CD4-positive, alpha-beta T cell (primary cell): ENCODE measurements around the gene PLXNA2. TPM values are rescaled to one million over a fixed set of nuclear protein-coding genes. Genes with fewer than 3 reads are reported as not detected.

Source experiments
- ATAC-seq: fragments of 200-7000 bp; cut with Tn5 transposase; one replicate; pipeline ENCODE4 v1.10.0; 2022; ENCODE audit warnings: mild to moderate bottlenecking; ENCODE audit not compliant: poor library complexity
- CTCF ChIA-PET: fragments of 350-600 bp; sonication (Branson Sonifier 250); formaldehyde crosslinking; loops from one replicate; lab custom pipeline; 2021; ENCODE audit warnings: antibody characterized with exemption, inconsistent platforms; lab: Charles Lee
- POLR2A ChIA-PET: fragments of 350-600 bp; sonication (Branson Sonifier 250); formaldehyde crosslinking; loops from one replicate; lab custom pipeline; 2021; ENCODE audit warnings: antibody characterized with exemption, inconsistent platforms; lab: Charles Lee
- DNase-seq, 14 experiments: peaks; one replicate each; pipeline ENCODE4 v3.0.0-alpha.2; 2013 to 2020; ENCODE audit warnings: mixed read lengths in 2 of 14
- H3K27ac ChIP-seq, 2 donors: one replicate each; pipeline versions ENCODE4 v1.5.1 to v1.7.0; 2013; ENCODE audit warnings: low read length in 2 of 2, low read depth in 1 of 2, mild to moderate bottlenecking in 1 of 2
- H3K27me3 ChIP-seq, 2 experiments: 1 replicate in 1 of 2; 2 replicates in 1 of 2; pipeline versions ENCODE4 v1.6.1 to v1.7.0; 2013; ENCODE audit warnings: low read length in 2 of 2, control low read depth in 1 of 2, mild to moderate bottlenecking in 1 of 2, moderate library complexity in 1 of 2; ENCODE audit not compliant: insufficient read depth in 2 of 2, control insufficient read depth in 1 of 2
- H3K36me3 ChIP-seq: one replicate; pipeline ENCODE4 v1.6.1; 2013; ENCODE audit warnings: low read length, control low read depth; ENCODE audit not compliant: insufficient read depth
- H3K4me1 ChIP-seq: one replicate; pipeline ENCODE4 v1.6.1; 2013; ENCODE audit warnings: low read length, control low read depth; ENCODE audit not compliant: insufficient read depth
- H3K4me3 ChIP-seq: one replicate; pipeline ENCODE4 v1.5.1; 2013; ENCODE audit warnings: mild to moderate bottlenecking, low read length, moderate library complexity
- H3K9me3 ChIP-seq, 2 experiments: 1 replicate in 1 of 2; 2 replicates in 1 of 2; pipeline versions ENCODE4 v1.6.1 to v1.7.0; 2013; ENCODE audit warnings: low read length in 2 of 2, mild to moderate bottlenecking in 2 of 2, control low read depth in 1 of 2, moderate library complexity in 1 of 2; ENCODE audit not compliant: control insufficient read depth in 1 of 2, insufficient read depth in 1 of 2
- H3K27ac Mint-ChIP-seq: one replicate; pipeline ENCODE4 v1.8.0; 2020; ENCODE audit warnings: mixed read lengths
- H3K27me3 Mint-ChIP-seq: one replicate; pipeline ENCODE4 v1.8.0; 2021; ENCODE audit warnings: mixed read lengths
- H3K36me3 Mint-ChIP-seq: one replicate; pipeline ENCODE4 v1.8.0; 2021; ENCODE audit warnings: low read depth, mixed read lengths
- H3K4me1 Mint-ChIP-seq: one replicate; pipeline ENCODE4 v1.8.0; 2021; ENCODE audit warnings: low read depth, mixed read lengths
- H3K4me3 Mint-ChIP-seq: one replicate; pipeline ENCODE4 v1.8.0; 2020; ENCODE audit warnings: mild to moderate bottlenecking, mixed read lengths
- H3K9me3 Mint-ChIP-seq: one replicate; pipeline ENCODE4 v1.8.0; 2020; ENCODE audit warnings: mixed read lengths
- intact Hi-C, 2 experiments: fragments of 100-400 bp; cut with DNase I in 1 of 2; cut with micrococcal nuclease in 1 of 2; formaldehyde crosslinking; loops; one replicate each; pipeline versions ENCODE4 v1.15.1 to v1.9.0; 2023 to 2025; cut with DNase I, micrococcal nuclease
- total RNA-seq, 174 experiments: library from RNA in 2 of 174; stranded (reverse) in 2 of 174; gene quantifications; one replicate each; pipeline ENCODE4 v1.2.3 and lab custom pipeline; 2021 to 2026
- TF ChIP-seq, protein P1 (sequence below): fragments of 200-600 bp; IDR thresholded peaks from one replicate; pipeline ENCODE4 v1.8.0; 2022; ENCODE audit warnings: antibody characterized with exemption, mild to moderate bottlenecking

Gene PLXNA2
- total RNA-seq, 2 experiments from 2014 or later: 0.75 to 0.77 TPM

DNA sequence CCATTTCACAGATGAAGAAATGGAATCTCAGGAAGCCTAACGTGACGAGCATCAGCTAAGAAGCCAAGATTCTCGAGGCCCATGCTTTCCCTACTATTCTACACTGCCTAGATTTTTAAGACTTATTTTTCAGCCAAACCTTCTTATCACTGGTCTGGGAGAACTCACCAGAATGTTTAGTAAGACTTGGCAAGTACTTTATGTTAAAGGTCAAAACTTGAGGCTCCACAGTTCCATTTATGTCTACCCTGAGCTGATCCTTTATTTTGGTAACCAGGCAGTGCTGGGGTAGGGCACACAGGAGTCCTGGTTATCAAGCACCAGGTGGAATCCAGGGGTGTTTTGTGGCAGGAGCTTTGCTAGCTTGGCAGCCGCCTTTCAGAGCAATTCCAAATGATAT is 16.8 kb downstream of the PLXNA2 start:
- ChIA-PET CTCF (interaction anchor here (1.0 kb wide), 1 partner anchor 11 kb away, joined by 3 read pairs; no protein-coding TSS in a partner anchor), POLR2A (no interaction called here)
- Histone ChIP-seq H3K27ac (no peak overlapping the region), H3K4me3 (no peak overlapping the region), H3K9me3 (no peaks in the 10 kb centered on the region), H3K36me3 (no peaks in the 10 kb centered on the region), H3K27me3 (peaks cover 0 to 2% of the 10 kb centered on the region in 2 experiments), H3K4me1 (no peaks in the 10 kb centered on the region)
- ATAC-seq (no peak), DNase-seq (no peak)
- peaks cover 31% of the 10 kb centered on the region for H3K27me3 Mint-ChIP-seq
- no peaks in the 10 kb centered on the region for H3K4me1 Mint-ChIP-seq
- no peaks in the 10 kb centered on the region for H3K9me3 Mint-ChIP-seq
- TF ChIP-seq, protein P1, sequence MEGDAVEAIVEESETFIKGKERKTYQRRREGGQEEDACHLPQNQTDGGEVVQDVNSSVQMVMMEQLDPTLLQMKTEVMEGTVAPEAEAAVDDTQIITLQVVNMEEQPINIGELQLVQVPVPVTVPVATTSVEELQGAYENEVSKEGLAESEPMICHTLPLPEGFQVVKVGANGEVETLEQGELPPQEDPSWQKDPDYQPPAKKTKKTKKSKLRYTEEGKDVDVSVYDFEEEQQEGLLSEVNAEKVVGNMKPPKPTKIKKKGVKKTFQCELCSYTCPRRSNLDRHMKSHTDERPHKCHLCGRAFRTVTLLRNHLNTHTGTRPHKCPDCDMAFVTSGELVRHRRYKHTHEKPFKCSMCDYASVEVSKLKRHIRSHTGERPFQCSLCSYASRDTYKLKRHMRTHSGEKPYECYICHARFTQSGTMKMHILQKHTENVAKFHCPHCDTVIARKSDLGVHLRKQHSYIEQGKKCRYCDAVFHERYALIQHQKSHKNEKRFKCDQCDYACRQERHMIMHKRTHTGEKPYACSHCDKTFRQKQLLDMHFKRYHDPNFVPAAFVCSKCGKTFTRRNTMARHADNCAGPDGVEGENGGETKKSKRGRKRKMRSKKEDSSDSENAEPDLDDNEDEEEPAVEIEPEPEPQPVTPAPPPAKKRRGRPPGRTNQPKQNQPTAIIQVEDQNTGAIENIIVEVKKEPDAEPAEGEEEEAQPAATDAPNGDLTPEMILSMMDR: no peak
- no peaks in the 10 kb centered on the region for H3K36me3 Mint-ChIP-seq
- intact Hi-C loops: no loop called here
- no peak overlapping the region for H3K4me3 Mint-ChIP-seq
- no peak overlapping the region for H3K27ac Mint-ChIP-seq

DNA sequence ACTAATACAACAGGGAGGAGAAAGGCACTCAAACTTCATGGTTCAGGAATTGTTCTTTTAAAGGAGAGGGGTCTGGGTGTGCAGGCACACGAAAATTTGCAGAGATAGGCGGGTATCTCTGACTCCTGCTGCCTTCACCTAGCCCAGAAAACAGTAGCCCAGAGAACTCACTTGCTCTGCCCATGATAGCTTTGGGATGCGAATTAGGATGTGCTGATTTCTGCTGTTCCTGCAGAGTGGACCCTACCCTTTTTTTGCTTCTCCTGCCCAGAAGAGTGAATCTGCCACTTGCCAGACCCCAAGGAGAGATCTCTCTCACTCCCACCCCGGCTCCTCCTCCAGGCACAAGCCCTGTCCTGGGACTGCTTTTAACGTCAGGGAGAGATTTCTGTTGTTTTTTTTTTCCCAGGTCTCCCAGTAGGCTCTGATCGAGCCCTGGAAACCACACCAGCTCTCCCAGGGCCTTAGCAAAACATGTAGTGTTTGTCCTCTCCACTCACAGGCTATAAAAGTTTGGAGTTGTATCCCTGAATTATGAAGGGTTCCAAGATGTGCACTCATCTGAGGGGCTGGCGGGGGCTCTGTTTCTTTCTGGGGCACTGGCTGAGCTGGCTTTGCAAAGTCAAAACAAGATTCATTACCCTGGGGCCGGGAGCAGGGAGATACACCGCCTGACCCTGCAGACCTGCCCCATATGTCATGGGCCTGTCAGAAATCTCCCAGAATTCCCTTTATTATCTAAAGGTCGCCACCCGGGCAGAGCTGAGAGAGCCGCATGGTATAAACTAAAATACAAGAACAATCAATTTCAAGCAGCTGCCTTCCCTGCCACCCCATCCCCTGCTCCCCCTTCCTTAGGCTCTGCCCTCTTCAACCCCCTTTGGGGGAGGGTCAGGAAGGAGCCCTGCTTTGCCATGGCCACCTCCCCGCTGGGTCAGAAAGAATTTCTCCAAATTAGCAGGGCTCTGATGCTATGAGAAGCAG is 17.9 kb downstream of the PLXNA2 start:
- Mint-ChIP-seq H3K9me3 (no peaks in the 10 kb centered on the region), H3K27me3 (peaks cover 27% of the 10 kb centered on the region), H3K36me3 (no peaks in the 10 kb centered on the region), H3K27ac (no peak overlapping the region), H3K4me1 (no peaks in the 10 kb centered on the region), H3K4me3 (no peak overlapping the region)
- no peaks in the 10 kb centered on the region for H3K9me3 ChIP-seq
- H3K27ac ChIP-seq: no peak overlapping the region
- intact Hi-C loops: no loop called here
- H3K36me3 ChIP-seq: no peaks in the 10 kb centered on the region
- ATAC-seq (no peak), DNase-seq (no peak)
- no peak overlapping the region for H3K4me3 ChIP-seq
- ChIA-PET CTCF (no interaction called here), POLR2A (no interaction called here)
- H3K27me3 ChIP-seq: peaks cover 0 to 2% of the 10 kb centered on the region in 2 experiments
- TF ChIP-seq, protein P1: no peak
- no peaks in the 10 kb centered on the region for H3K4me1 ChIP-seq

DNA sequence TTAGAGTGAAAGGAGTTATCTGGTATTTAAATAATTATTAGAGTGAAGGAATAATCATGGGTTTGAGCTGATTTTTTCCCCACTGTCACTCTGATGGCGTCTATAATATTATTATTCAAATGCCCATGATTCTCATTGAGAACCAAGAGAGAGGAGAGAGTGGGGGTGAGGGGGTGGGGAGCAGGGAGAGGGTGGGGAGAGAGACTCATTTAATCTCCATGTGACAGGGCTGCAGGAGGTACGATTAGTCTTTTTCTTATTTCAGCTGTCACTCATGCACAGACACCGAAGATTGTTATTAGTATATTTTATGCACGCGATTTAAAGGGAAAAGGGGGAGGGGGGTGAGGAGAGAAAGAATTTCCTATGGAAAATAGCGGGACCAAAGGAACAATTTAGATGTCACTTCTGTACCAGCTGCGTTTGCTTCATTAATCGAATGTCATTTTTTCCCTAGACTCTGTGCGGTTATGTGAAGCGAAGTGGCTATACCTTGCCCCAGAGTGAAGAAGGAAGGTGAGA is 19.9 kb downstream of the PLXNA2 start:
- H3K27ac Mint-ChIP-seq: no peak overlapping the region
- CTCF ChIA-PET: interaction anchor here (0.6 kb wide), 1 partner anchor 1024 kb away, joined by 3 read pairs; no protein-coding TSS in a partner anchor
- peaks cover 13% of the 10 kb centered on the region for H3K27me3 Mint-ChIP-seq

More for the DNA sequence above, 19.9 kb downstream of the PLXNA2 start:
- intact Hi-C loops: no loop called here
- DNase-seq: no peak
- H3K9me3 ChIP-seq: no peaks in the 10 kb centered on the region
- Mint-ChIP-seq H3K9me3 (no peaks in the 10 kb centered on the region), H3K4me3 (no peak overlapping the region), H3K4me1 (no peaks in the 10 kb centered on the region), H3K36me3 (no peaks in the 10 kb centered on the region)
- TF ChIP-seq, protein P1: no peak
- ATAC-seq: no peak
- no peak overlapping the region for H3K27ac ChIP-seq
- H3K27me3 ChIP-seq: peaks cover 0 to 2% of the 10 kb centered on the region in 2 experiments
- H3K4me1 ChIP-seq: no peaks in the 10 kb centered on the region
- no peak overlapping the region for H3K4me3 ChIP-seq
- POLR2A ChIA-PET: no interaction called here
- H3K36me3 ChIP-seq: no peaks in the 10 kb centered on the region
